T-helper 17 cell (primary cell): ENCODE data around the gene SFR1. TPM values are rescaled to one million over a fixed set of nuclear protein-coding genes. Genes with fewer than 3 reads are reported as not detected.

Source experiments
- ATAC-seq: fragments of 150-1000 bp; cut with Tn5 transposase; 2 replicates; pipeline ENCODE4 v1.10.0; 2021; ENCODE audit warnings: mild to moderate bottlenecking, moderate library complexity
- DNase-seq, 3 donors: peaks; one replicate each; pipeline versions ENCODE4 v3.0.0 to v3.0.0-alpha.2; 2020 to 2021
- H3K9me3 ChIP-seq: one replicate; pipeline ENCODE4 v1.7.0; 2013; ENCODE audit warnings: low read length, mild to moderate bottlenecking; ENCODE audit not compliant: control insufficient read depth, poor library complexity, severe bottlenecking
- H3K27ac Mint-ChIP-seq: one replicate; pipeline ENCODE4 v1.8.0; 2022; ENCODE audit warnings: mild to moderate bottlenecking, moderate library complexity, mixed read lengths
- H3K27me3 Mint-ChIP-seq: one replicate; pipeline ENCODE4 v1.8.0; 2022; ENCODE audit warnings: mixed read lengths
- H3K36me3 Mint-ChIP-seq: one replicate; pipeline ENCODE4 v1.8.0; 2022; ENCODE audit warnings: low read depth, mixed read lengths
- H3K4me1 Mint-ChIP-seq: one replicate; pipeline ENCODE4 v1.8.0; 2022; ENCODE audit warnings: mild to moderate bottlenecking, mixed read lengths
- H3K4me3 Mint-ChIP-seq: one replicate; pipeline ENCODE4 v1.8.0; 2022; ENCODE audit warnings: mild to moderate bottlenecking, moderate library complexity, mixed read lengths
- total RNA-seq, 4 donors: library from RNA in 2 of 4; stranded (reverse) in 2 of 4; gene quantifications; one replicate each; pipeline ENCODE4 v1.2.3 and lab custom pipeline; 2022 to 2026

SFR1 gene
- total RNA-seq, 2 donors from 2014 or later: 10.9 to 16.3 TPM

DNA sequence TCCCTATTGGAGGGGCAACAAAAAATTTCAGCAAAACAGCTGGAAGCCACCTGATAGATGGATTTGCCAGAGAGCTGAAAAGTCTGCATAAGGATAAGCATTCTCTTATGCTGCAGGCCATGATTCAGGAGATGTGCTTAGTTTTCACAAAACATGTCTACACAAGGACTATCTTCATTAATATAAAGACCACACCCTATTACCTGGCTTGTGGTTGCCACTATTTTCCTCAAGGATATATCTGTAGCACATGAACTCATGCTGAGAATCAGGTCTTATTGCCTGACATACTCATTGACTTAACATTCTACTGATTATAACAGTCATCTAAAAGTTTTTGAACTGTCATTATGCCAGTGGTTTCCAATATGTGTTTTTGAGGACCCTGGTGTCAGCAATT is 29.2 kb upstream of the SFR1 start:
- H3K9me3 ChIP-seq: no peaks in the 10 kb centered on the region
- Mint-ChIP-seq H3K4me3 (no peak overlapping the region), H3K4me1 (no peaks in the 10 kb centered on the region), H3K27me3 (peaks cover 17% of the 10 kb centered on the region), H3K36me3 (no peaks in the 10 kb centered on the region), H3K27ac (no peak overlapping the region)
- no peak for DNase-seq
- ATAC-seq: no peak

- Mint-ChIP-seq H3K27ac (no peak overlapping the region), H3K4me1 (no peaks in the 10 kb centered on the region), H3K4me3 (no peak overlapping the region), H3K27me3 (peaks cover 9% of the 10 kb centered on the region), H3K36me3 (no peaks in the 10 kb centered on the region)
- no peak for ATAC-seq
- no peaks in the 10 kb centered on the region for H3K9me3 ChIP-seq
- no peak for DNase-seq
These were observed 25.3 kb upstream of the SFR1 start for GRCh38 chr10:104096692-104097091.

- Mint-ChIP-seq H3K27ac (no peak overlapping the region), H3K36me3 (no peaks in the 10 kb centered on the region), H3K27me3 (peaks cover 9% of the 10 kb centered on the region), H3K4me1 (no peaks in the 10 kb centered on the region), H3K4me3 (no peak overlapping the region)
- DNase-seq (no peak), ATAC-seq (no peak)
- H3K9me3 ChIP-seq: no peaks in the 10 kb centered on the region
These were observed 23.5 kb upstream of the SFR1 start for GRCh38 chr10:104098358-104098925.

DNA sequence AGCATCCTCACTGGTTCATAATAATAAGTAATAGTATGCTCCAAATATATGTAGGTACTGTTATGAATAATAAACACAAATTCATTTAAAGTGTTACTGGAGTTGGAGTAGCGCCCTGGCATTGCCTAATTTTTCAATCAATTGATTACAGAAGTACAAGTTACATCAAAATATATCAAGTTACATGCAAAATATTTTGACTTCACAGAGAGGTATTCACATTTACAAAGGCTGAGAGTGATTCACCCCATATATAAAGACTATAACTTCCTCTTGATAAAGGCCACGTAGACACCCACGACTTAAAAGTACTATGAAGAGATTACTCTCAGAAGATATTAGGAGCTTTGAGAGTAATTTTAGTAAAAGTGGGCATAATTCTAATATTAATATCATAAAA is 22.7 kb upstream of the SFR1 start:
- no peaks in the 10 kb centered on the region for H3K9me3 ChIP-seq
- Mint-ChIP-seq H3K4me3 (no peak overlapping the region), H3K36me3 (no peaks in the 10 kb centered on the region), H3K27me3 (peaks cover 9% of the 10 kb centered on the region), H3K4me1 (no peaks in the 10 kb centered on the region), H3K27ac (no peak overlapping the region)
- no peak for DNase-seq
- ATAC-seq: no peak

- DNase-seq (no peak), ATAC-seq (no peak)
- Mint-ChIP-seq H3K27me3 (peaks cover 9% of the 10 kb centered on the region), H3K4me1 (peaks cover 3% of the 10 kb centered on the region), H3K27ac (no peak overlapping the region), H3K36me3 (no peaks in the 10 kb centered on the region), H3K4me3 (no peak overlapping the region)
- no peaks in the 10 kb centered on the region for H3K9me3 ChIP-seq
These were observed 22.0 kb upstream of the SFR1 start for GRCh38 chr10:104099941-104100340.

DNA sequence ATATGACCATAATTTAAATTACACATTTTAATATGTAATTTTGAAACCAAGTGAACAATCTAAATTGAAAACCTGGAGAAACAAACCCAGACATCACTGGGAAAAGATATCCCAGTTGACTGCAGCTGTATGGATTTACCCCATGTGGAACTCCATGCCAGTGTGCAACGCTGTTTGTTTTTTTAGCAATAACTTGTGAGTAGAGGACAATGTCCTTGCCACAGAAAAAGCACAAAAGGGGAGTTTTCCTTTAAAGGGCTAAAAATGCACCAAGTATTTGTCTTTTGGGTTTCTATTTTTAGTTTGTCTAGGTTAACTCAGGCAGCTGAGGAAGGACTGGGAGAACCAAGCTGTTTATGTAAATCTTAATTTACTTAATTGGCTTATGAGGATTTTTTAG is 21.2 kb upstream of the SFR1 start:
- H3K9me3 ChIP-seq: no peaks in the 10 kb centered on the region
- Mint-ChIP-seq H3K4me3 (no peak overlapping the region), H3K4me1 (peaks cover 3% of the 10 kb centered on the region), H3K27ac (no peak overlapping the region), H3K36me3 (no peaks in the 10 kb centered on the region), H3K27me3 (peaks cover 9% of the 10 kb centered on the region)
- no peak for ATAC-seq
- DNase-seq: no peak

GRCh38 chr10:104101902-104102301 is 20.1 kb upstream of the SFR1 start:
- DNase-seq (no peak), ATAC-seq (no peak)
- H3K9me3 ChIP-seq: no peaks in the 10 kb centered on the region
- peak overlapping the region; percentile 1 for H3K4me3 Mint-ChIP-seq
- H3K4me1 Mint-ChIP-seq: peaks cover 3% of the 10 kb centered on the region
- no peaks in the 10 kb centered on the region for H3K36me3 Mint-ChIP-seq
- peak overlapping the region; percentile 1 for H3K27ac Mint-ChIP-seq
- H3K27me3 Mint-ChIP-seq: peaks cover 5% of the 10 kb centered on the region

DNA sequence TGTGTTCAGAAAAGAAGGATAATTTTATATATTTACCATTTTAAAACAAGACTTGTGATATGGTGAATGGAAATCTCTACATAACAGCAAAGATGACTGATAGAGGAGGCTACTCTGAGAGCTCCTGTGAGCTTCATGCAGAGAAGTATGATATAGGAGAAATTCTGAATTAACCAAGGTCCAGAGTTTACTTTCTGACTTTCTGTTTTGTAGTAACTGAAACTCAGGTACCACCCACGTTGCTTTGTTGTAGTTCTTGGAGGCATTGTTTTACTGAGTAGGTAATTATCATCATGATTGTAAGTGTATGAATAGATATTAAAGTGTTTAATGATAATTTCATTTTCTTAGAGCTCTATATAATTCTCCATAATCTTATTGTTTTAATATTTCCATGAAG is 18.0 kb upstream of the SFR1 start:
- Mint-ChIP-seq H3K27me3 (no peaks in the 10 kb centered on the region), H3K36me3 (no peaks in the 10 kb centered on the region), H3K4me3 (no peak overlapping the region), H3K27ac (no peak overlapping the region), H3K4me1 (peaks cover 3% of the 10 kb centered on the region)
- no peak for DNase-seq
- ATAC-seq: no peak
- no peaks in the 10 kb centered on the region for H3K9me3 ChIP-seq

DNA sequence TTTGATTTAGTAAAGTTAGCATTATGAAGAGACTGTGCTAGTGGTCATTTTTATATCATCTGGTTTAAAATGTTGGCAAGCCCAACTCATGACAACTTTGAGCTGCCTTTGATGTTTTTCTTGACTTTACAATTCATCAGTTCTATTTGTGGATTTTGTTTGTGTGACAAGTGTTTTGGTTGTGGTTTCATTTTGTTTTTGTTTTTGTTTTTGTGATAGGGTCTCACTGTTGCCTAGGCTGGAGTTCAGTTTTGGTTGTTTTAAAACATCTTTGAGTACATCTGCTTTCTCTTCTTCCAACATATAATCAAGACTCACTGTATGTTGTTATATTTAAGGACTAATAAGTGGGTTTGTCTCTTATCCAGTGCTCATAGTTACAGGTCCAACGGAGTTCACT is 17.6 kb upstream of the SFR1 start:
- no peak for ATAC-seq
- no peak for DNase-seq
- Mint-ChIP-seq H3K4me3 (no peak overlapping the region), H3K36me3 (no peaks in the 10 kb centered on the region), H3K27me3 (no peaks in the 10 kb centered on the region), H3K27ac (no peak overlapping the region), H3K4me1 (peaks cover 3% of the 10 kb centered on the region)
- H3K9me3 ChIP-seq: no peaks in the 10 kb centered on the region

GRCh38 chr10:104104926-104105325 is 17.0 kb upstream of the SFR1 start:
- Mint-ChIP-seq H3K36me3 (no peaks in the 10 kb centered on the region), H3K4me1 (peaks cover 3% of the 10 kb centered on the region), H3K4me3 (no peak overlapping the region), H3K27me3 (peaks cover 4% of the 10 kb centered on the region), H3K27ac (no peak overlapping the region)
- no peaks in the 10 kb centered on the region for H3K9me3 ChIP-seq
- ATAC-seq: no peak
- no peak for DNase-seq

DNA sequence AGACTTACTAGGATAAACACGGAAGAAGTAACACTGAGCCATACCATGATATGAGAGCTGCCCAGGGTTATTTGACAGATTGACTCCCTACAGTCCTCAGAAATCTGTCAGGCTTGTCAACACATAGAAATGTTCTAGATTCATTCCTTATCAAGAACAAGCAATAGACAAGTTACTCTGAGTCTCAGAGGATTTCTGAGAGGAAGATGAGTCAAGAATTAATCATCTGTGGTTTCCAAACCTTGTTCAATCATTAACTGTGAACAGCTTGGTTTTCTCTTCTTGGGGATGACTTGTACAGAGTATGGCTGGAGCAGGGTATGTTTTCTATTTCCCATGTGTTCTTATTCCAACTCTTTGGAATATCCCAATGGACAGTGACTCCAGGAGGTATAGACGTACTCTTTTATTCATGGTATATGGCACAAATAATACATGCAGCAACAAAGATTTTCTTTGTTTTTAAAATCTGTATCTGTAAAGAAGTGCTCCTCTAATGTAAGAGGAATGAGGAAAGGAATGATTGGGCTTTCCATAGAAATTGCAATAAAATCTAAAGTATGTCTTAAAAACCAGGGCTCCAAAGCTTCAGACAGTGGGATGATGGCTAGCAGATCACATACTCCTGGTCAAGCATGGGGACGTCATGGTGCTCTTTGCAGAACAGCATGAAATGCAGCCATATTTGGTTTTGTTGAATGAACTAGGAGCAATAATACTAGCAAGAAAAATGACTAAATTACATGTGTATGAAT is 11.9 kb upstream of the SFR1 start:
- no peaks in the 10 kb centered on the region for H3K9me3 ChIP-seq
- Mint-ChIP-seq H3K4me3 (no peak overlapping the region), H3K27ac (no peak overlapping the region), H3K36me3 (peaks cover 4% of the 10 kb centered on the region), H3K4me1 (no peaks in the 10 kb centered on the region), H3K27me3 (peaks cover 21% of the 10 kb centered on the region)
- DNase-seq (no peak), ATAC-seq (no peak)

DNA sequence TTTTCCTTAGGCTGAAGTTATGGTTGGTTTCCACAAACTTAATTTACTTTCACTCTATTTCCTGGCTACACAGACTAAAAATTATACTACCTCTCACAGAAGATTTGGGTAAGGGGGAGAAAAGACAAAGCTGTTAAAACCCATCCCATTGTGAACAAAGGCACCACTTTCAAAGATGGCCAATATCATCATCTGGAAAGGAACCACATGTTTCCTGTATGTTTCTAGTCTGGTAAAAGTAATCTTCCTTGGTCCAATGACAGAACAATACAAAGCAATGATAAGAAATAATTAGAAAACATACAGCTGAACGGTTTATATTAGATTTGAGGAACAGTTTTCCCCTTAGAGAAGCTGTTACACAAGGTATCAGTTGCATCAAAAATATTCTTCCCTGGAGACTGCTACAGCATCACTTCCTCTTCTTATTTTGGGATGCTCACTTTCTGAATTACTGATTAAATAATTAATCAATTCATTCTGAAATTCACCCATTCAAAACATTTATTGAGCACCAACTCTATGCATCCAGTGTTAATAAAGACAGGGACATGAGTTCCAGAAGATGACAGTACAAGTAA is 8.5 kb upstream of the SFR1 start:
- DNase-seq (no peak), ATAC-seq (no peak)
- H3K9me3 ChIP-seq: no peaks in the 10 kb centered on the region
- Mint-ChIP-seq H3K27ac (no peak overlapping the region), H3K27me3 (peaks cover 28% of the 10 kb centered on the region), H3K4me1 (no peaks in the 10 kb centered on the region), H3K36me3 (peaks cover 4% of the 10 kb centered on the region), H3K4me3 (no peak overlapping the region)

DNA sequence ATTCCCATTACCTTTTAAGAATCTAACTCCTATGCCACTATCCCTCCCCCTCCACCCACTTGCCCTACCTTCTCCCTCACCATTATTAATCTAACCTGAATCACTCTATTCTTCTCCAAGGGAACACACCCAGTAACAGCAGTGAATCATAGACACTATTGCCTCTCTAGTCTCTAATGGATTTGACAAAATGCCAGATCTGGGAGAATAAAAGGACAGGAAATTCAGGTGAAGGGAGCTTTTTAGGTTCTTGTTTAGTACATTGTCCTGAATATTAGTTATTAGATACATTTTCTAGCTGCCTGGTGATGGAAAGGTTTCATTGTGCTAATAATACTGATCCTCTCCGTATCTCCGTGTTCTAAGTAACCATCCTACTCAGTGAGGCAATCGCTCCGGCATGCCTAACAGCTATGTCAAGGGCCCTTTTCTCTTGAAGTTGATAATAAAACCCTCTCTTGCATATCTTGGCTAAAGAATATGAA is 4.1 kb upstream of the SFR1 start:
- Mint-ChIP-seq H3K27me3 (peaks cover 7% of the 10 kb centered on the region), H3K4me1 (peaks cover 10% of the 10 kb centered on the region), H3K36me3 (no peaks in the 10 kb centered on the region), H3K27ac (peak overlapping the region; percentile 77), H3K4me3 (no peak overlapping the region)
- H3K9me3 ChIP-seq: no peaks in the 10 kb centered on the region
- no peak for DNase-seq
- no peak for ATAC-seq

- ATAC-seq (no peak), DNase-seq (no peak)
- H3K9me3 ChIP-seq: no peaks in the 10 kb centered on the region
- no peak overlapping the region for H3K4me3 Mint-ChIP-seq
- peak overlapping the region; percentile 98 for H3K27ac Mint-ChIP-seq
- H3K27me3 Mint-ChIP-seq: peaks cover 6% of the 10 kb centered on the region
- no peaks in the 10 kb centered on the region for H3K36me3 Mint-ChIP-seq
- H3K4me1 Mint-ChIP-seq: peaks cover 13% of the 10 kb centered on the region
These were observed 2.0 kb upstream of the SFR1 start for GRCh38 chr10:104119996-104120395.
